NCI-H774 (cell line): ENCODE measurements around the gene METTL1.
A peak's percentile ranks its signal among the peaks of the same experiment; 100 is the strongest.

Source experiments
- DNase-seq: peaks from one replicate; lab custom pipeline; 2025; lab: John Stamatoyannopoulos, UW

METTL1 gene

DNA sequence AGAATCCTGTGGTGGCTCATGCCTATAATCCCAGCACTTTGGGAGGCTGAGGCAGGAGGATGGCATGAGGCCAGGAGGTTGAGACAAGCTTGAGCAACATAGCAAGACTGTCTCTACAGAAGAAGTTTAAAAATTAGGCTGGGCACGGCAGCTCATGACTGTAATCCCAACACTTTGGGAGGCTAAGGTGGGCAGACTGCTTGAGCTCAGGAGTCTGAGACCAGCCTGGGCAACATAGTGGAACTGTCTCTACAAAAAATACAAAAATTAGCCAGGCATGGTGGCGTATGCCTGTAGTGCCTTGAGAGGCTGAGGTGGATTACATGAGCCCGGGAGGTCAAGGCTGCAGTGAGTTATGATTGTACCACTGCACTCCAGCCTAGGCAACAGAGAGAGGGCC, 4.0 kb downstream of the METTL1 start:
- DNase-seq = no peak

DNA sequence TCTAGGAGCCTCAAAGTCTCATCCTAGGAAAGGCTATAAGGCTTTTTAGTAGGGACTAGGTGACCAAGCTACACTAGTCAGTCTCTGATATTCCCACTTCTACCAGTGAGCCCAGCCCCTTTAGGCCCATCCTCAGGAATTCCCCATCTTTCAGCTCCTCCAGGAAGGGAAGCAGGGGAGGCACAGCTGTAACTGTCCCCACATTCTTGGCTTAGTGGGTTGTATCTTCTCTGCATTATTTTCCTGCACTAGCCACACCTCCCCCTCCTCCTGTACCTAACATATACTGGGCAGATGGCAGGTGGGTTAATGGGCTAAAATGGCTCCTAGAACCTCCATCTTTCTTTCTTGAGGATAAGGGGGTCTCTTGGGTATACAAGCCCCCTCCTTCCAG, 4.6 kb downstream of the METTL1 start:
- DNase-seq = no peak

DNA sequence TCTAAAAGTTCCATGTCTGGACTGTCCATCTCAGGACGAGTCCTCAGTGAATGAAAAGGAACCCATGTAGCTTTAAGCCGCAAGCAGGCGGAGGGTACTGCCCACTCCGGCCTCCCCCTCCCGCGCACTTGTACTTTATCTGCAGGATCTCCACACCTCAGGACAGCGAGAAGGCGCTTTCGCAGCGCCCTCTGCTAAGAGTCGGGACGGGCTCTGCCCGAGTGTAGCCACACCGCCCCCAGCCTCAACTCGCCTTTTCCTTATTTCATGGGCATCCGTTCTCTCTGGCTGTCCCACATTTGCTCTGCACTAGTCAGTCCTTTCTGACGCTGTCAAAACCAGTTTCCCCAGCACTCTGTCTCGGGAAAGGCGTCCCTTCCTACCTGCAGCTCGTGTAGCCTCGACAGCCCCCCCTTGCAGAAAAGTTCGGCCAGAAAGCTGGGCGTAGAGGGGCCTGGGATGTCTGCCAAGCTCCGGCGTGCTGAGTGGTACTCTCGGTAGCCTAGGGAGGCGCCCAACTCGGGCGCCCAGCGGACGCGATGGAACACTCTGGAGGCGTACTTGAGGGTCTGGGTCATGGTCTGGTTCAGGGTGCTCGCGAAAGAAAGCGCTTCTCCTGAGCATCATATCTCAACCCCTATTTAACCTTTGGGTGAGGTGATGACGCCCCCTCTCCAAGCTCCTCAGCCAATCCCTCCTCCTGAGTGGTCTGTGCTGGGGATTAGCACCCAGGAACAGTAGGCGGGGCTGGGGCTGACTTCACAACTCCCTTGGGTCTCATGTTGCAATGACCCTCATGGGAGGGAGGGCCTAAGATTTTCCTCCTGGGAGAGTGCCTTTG, 5.2 kb downstream of the METTL1 start, which contains the start of gene CYP27B1:
CYP27B1 (minus strand) TSS at position 615 of the 841 bp plus-strand sequence; CDS start at position 578, 37 bp downstream.
- no peak for DNase-seq

- DNase-seq = no peak
Observed at GRCh38 chr12:57765698-57766463, 6.0 kb downstream of the METTL1 start.

DNA sequence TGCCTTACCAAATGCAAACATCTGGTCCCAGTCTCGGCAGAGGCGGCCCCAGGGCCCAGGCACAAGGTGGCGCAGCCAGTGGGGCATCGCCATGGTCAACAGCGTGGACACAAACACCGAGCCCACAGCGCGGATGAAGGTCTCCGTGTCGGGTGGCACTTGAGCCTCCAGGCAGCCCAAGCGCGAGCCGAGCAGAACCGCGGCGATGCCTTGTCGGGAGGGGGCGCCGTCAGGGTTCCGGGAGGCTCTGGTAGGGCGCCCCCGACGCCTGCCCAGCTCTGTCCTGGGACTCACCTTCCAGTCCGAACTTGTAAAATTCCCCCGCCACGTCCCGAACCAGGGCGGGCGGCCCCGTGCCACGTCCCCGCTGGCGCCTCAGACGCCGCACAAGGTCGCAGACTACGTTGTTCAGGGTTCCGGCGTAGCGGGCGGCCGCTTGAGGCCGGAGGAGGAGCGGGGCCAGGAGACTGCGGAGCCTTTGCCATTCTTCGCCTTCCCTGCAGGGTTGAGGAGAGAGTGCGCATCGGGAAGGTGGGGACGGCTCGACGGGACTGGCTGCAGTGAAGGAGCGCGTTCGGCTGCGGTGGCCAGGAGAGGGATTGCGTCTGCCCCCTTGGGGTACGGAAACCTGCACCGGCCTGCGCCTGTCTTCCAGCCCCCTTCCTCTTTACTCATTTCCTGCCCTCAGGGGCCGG, 6.8 kb downstream of the METTL1 start:
- DNase-seq = no peak

DNA sequence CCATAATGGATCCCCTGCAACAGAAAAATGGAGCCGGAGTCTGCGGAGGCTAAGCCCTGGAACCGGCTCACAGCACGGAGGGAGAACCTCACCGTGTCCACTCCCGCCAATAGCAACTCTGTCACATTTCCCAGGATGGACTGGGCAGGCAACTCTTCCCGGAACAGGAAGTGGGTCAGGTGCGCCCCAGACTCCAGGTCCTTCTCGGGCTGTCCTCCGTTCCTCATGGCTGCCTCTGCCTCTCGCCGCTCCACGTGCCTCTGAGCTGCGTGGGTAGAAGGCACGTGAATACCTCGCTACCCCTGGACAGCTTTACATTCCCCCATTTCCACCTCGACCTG, 7.3 kb downstream of the METTL1 start:
- peak; percentile 63 for DNase-seq

DNA sequence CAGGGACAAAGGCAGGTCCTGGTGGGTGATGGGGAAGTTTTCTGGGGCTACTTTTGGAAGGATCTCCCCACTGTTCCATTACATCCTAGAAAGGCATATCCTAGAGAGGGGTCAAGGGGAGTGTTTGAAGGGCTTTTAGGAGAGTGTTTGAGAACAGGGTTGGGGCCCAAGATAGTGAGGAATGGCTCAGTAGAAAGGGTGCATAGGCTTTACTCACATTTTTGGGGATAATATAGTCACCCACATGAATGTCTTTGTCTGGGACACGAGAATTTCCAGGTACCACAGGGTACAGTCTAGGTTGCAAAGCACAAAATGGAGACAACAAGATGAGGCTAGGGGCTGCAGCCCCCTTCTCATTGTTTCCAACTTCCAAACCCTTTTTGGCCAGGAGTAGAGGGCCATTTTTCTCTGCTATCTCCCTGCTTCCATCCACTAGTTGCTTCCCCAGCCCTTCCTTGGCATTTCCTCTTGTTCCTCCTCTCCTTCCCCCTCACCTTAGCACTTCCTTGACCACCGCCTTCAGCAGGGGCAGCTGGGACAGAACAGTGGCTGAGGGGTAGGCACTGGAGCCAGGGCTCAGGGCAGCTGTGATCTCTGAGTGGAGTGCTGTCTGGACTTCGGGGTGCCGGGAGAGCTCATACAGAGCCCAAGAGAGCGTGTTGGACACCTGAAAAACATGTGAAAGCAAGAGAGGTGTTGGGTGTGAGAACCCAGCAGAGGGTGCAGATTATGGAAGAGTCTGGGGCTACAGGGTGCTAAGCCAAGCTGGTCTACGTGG, 7.8 kb downstream of the METTL1 start:
- no peak for DNase-seq

DNA sequence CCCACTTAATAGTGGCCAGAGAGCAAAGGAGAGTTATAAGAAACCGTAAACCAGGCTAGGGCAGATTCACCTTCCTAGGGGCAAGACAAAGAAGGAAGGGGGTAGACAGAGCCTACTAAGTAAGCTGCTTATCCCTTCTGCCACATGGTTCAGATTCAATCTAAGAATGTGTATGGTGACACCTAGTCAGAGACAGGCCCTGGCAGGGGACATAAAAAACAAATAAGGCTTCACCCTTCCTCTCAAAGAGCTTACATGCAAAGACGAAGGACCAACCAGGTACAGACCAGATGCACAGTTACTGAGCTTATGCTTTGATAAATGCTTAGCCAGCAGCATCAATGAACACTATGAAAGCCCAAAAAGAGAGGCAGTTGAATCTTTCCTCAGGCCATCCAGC, 9.4 kb downstream of the METTL1 start:
- DNase-seq = no peak

- no peak for DNase-seq
Observed at GRCh38 chr12:57761391-57761998, 10.4 kb downstream of the METTL1 start.

GRCh38 chr12:57760347-57760982, 11.4 kb downstream of the METTL1 start:
- DNase-seq = no peak

GRCh38 chr12:57759360-57759980, 12.4 kb downstream of the METTL1 start:
- DNase-seq = peak; percentile 34

GRCh38 chr12:57758552-57759359, 13.1 kb downstream of the METTL1 start:
- DNase-seq = no peak

- no peak for DNase-seq
Observed at GRCh38 chr12:57757771-57758170, 14.1 kb downstream of the METTL1 start.

- no peak for DNase-seq
Observed at GRCh38 chr12:57756406-57757341, 15.2 kb downstream of the METTL1 start.

DNA sequence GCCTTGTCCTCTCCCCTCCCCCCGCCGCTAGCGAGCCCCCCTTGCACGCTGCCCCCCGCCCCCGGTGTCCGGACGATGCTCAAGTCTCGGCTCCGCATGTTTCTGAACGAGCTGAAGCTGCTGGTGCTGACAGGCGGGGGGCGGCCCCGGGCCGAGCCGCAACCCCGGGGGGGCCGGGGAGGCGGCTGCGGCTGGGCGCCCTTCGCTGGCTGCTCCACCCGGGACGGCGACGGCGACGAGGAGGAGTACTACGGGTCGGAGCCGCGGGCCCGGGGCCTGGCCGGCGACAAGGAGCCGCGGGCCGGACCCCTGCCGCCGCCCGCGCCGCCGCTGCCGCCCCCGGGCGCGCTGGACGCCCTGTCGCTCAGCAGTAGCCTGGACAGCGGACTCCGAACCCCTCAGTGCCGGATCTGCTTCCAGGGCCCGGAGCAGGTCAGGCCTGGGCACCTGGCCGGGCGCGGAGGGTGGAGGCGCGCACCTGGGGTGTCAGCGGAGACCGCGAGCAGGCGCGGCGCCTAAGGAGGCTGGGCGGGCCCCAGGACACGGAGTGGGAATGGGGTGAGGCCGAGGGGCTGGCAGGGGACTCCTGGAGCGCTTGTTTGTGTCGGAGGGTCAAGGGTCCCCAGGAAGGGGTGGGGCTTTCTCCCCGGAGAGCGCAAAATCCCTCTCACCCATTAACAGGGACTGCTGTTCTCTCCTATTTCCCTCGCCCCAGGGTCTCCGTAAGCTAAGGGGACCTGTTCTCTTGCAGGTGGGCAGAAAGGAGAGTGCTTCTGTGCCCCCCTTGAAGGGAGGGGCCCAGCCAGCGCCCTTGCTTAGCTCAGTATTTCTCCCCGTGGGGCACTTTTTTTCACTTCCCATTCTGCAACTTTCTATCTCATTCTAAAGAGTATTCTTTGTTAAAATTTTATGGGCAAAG, 16.2 kb downstream of the METTL1 start:
- peak; percentile 30 for DNase-seq

GRCh38 chr12:57755194-57755453, 16.8 kb downstream of the METTL1 start:
- DNase-seq = no peak

- peak; percentile 87 for DNase-seq
Observed at GRCh38 chr12:57754411-57755193, 17.3 kb downstream of the METTL1 start, which contains the start of gene MARCHF9. Gene MARCHF9, plus strand, starts transcription at chr12:57755103. Its CDS starts 426 bp downstream, at chr12:57755529.
